ENCODE measurements around the gene DCP1A. TPM values are rescaled to one million over a fixed set of nuclear protein-coding genes. Genes with fewer than 3 reads are reported as not detected.

Gene DCP1A
- total and polyA plus RNA-seq, 2 experiments from 2014 or later: 19.3 to 32.0 TPM

DNA sequence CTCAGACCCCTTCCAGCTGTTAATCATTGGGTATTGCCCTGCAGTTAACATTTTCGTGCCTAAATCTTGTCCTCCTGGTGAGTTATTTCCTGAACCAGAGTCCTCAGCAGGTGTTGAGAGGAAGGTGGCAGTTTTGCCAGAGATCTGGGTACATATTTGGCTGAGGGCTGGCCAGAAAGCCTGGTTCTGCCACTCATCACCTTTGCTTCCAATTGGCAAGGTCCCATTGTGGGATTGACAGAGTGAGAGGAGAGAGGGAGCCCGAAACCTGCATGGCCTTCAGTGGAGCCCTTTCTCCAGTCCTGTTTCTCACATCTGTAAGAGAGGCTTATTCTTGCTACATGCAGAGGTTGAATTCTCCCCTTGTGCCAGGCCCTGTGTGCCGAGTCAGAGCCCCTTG is 82.6 kb downstream of the DCP1A start (continued):
- TF ChIP-seq, protein P1, sequence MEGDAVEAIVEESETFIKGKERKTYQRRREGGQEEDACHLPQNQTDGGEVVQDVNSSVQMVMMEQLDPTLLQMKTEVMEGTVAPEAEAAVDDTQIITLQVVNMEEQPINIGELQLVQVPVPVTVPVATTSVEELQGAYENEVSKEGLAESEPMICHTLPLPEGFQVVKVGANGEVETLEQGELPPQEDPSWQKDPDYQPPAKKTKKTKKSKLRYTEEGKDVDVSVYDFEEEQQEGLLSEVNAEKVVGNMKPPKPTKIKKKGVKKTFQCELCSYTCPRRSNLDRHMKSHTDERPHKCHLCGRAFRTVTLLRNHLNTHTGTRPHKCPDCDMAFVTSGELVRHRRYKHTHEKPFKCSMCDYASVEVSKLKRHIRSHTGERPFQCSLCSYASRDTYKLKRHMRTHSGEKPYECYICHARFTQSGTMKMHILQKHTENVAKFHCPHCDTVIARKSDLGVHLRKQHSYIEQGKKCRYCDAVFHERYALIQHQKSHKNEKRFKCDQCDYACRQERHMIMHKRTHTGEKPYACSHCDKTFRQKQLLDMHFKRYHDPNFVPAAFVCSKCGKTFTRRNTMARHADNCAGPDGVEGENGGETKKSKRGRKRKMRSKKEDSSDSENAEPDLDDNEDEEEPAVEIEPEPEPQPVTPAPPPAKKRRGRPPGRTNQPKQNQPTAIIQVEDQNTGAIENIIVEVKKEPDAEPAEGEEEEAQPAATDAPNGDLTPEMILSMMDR (conservative IDR thresholded peaks at IDR 0.05; ENCODE audit: low read depth in 2 of 2): no peak
- TF ChIP-seq ZNF331 (CRISPR knock-in tag; IDR thresholded peaks at IDR 0.05; ENCODE audit: low read depth) (no peak), ZNF114 (CRISPR knock-in tag; IDR thresholded peaks at IDR 0.05) (no peak), CREB1 (CRISPR knock-in tag; IDR thresholded peaks at IDR 0.05; ENCODE audit: low read depth) (no peak), STAT1 (IDR thresholded peaks at IDR 0.05; ENCODE audit: unreplicated experiment) (no peak), JUNB (IDR thresholded peaks at IDR 0.05; ENCODE audit: unreplicated experiment) (no peak)
- TF ChIP-seq, protein P2, sequence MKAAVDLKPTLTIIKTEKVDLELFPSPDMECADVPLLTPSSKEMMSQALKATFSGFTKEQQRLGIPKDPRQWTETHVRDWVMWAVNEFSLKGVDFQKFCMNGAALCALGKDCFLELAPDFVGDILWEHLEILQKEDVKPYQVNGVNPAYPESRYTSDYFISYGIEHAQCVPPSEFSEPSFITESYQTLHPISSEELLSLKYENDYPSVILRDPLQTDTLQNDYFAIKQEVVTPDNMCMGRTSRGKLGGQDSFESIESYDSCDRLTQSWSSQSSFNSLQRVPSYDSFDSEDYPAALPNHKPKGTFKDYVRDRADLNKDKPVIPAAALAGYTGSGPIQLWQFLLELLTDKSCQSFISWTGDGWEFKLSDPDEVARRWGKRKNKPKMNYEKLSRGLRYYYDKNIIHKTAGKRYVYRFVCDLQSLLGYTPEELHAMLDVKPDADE (IDR thresholded peaks at IDR 0.05): no peak
- TF ChIP-seq, protein P3, sequence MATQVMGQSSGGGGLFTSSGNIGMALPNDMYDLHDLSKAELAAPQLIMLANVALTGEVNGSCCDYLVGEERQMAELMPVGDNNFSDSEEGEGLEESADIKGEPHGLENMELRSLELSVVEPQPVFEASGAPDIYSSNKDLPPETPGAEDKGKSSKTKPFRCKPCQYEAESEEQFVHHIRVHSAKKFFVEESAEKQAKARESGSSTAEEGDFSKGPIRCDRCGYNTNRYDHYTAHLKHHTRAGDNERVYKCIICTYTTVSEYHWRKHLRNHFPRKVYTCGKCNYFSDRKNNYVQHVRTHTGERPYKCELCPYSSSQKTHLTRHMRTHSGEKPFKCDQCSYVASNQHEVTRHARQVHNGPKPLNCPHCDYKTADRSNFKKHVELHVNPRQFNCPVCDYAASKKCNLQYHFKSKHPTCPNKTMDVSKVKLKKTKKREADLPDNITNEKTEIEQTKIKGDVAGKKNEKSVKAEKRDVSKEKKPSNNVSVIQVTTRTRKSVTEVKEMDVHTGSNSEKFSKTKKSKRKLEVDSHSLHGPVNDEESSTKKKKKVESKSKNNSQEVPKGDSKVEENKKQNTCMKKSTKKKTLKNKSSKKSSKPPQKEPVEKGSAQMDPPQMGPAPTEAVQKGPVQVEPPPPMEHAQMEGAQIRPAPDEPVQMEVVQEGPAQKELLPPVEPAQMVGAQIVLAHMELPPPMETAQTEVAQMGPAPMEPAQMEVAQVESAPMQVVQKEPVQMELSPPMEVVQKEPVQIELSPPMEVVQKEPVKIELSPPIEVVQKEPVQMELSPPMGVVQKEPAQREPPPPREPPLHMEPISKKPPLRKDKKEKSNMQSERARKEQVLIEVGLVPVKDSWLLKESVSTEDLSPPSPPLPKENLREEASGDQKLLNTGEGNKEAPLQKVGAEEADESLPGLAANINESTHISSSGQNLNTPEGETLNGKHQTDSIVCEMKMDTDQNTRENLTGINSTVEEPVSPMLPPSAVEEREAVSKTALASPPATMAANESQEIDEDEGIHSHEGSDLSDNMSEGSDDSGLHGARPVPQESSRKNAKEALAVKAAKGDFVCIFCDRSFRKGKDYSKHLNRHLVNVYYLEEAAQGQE (IDR thresholded peaks at IDR 0.05; ENCODE audit: unreplicated experiment): no peak

DNA sequence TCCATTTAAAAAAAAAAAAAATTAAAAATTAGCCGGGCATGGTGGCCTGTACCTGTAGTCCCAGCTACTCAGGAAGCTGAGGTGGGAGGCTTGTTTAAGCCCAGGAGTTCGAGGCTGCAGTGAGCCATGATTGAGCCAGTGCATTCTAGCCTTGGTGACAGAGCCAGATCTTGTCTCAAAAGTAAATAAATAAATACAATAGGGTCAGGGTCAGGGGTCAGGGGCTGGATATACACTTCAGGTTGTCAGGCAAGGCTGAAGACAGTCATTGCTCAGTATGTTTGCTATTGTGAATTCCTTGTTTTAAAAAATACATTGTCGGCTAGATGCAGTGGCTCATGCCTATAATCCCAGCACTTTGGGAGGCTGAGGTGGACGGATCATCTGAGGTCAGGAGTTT is 83.4 kb downstream of the DCP1A start:
- Mint-ChIP-seq H3K4me3 (no peak overlapping the region), H3K9me3 (no peaks in the 10 kb centered on the region), H3K27ac (peak overlapping the region; percentile 74; the same call in 1 of the 2 replicates), H3K4me1 (peaks cover 33% of the 10 kb centered on the region), H3K36me3 (ENCODE audit: low read depth) (no peaks in the 10 kb centered on the region), H3K27me3 (ENCODE audit: insufficient read depth, low read depth, poor library complexity) (peaks cover 23% of the 10 kb centered on the region)
- Histone ChIP-seq H2AFZ (no peak overlapping the region), H3K27ac (ENCODE audit: low read depth) (no peak overlapping the region), H3F3A (replicated peaks; ENCODE audit: low read depth) (no peaks in the 10 kb centered on the region; the same call in 1 of the 2 replicates), H3K4me2 (no peak overlapping the region), H4K20me1 (replicated peaks; ENCODE audit: insufficient read depth) (no peaks in the 10 kb centered on the region), H3K27me3 (ENCODE audit: insufficient read depth) (no peaks in the 10 kb centered on the region), H3K9me2 (ENCODE audit: insufficient read depth) (0 out of 2 replicates have a peak, but pooled peaks cover 3% of the 10 kb centered on the region), H3K79me2 (replicated peaks; ENCODE audit: insufficient read depth) (no peaks in the 10 kb centered on the region), H3K4me1 (ENCODE audit: insufficient read depth) (peaks cover 21% of the 10 kb centered on the region), H3K36me3 (ENCODE audit: insufficient read depth) (no peaks in the 10 kb centered on the region), H3K4me3 (no peak overlapping the region)
- ATAC-seq (no peak), DNase-seq (ENCODE audit: low spot score) (no peak)
- TF ChIP-seq, protein P2 (IDR thresholded peaks at IDR 0.05): no peak
- TF ChIP-seq EZH2phosphoT487 (IDR thresholded peaks at IDR 0.05; ENCODE audit: unreplicated experiment) (no peak), ZNF331 (CRISPR knock-in tag; IDR thresholded peaks at IDR 0.05; ENCODE audit: low read depth) (no peak), EZH2 (IDR thresholded peaks at IDR 0.05; ENCODE audit: low read depth, unreplicated experiment) (no peak), JUNB (IDR thresholded peaks at IDR 0.05; ENCODE audit: unreplicated experiment) (no peak), CREB1 (CRISPR knock-in tag; IDR thresholded peaks at IDR 0.05; ENCODE audit: low read depth) (no peak), STAT1 (IDR thresholded peaks at IDR 0.05; ENCODE audit: unreplicated experiment) (no peak), POLR2AphosphoS5 (IDR thresholded peaks at IDR 0.05; ENCODE audit: low read depth) (no peak)
- TF ChIP-seq, protein P3 (IDR thresholded peaks at IDR 0.05; ENCODE audit: unreplicated experiment): no peak
- TF ChIP-seq, protein P1 (conservative IDR thresholded peaks at IDR 0.05; ENCODE audit: low read depth in 2 of 2): no peak

All from GM23338 (cell line).